ENCODE data around the gene GPR146. TPM values are rescaled to one million over a fixed set of nuclear protein-coding genes. Genes with fewer than 3 reads are reported as not detected.

GPR146 gene
- total and polyA plus RNA-seq, 2 of the 8 experiments (the other 6 are each of a cell fraction or from before 2014, with no cell fraction given), result 1.8 to 2.7 TPM

DNA sequence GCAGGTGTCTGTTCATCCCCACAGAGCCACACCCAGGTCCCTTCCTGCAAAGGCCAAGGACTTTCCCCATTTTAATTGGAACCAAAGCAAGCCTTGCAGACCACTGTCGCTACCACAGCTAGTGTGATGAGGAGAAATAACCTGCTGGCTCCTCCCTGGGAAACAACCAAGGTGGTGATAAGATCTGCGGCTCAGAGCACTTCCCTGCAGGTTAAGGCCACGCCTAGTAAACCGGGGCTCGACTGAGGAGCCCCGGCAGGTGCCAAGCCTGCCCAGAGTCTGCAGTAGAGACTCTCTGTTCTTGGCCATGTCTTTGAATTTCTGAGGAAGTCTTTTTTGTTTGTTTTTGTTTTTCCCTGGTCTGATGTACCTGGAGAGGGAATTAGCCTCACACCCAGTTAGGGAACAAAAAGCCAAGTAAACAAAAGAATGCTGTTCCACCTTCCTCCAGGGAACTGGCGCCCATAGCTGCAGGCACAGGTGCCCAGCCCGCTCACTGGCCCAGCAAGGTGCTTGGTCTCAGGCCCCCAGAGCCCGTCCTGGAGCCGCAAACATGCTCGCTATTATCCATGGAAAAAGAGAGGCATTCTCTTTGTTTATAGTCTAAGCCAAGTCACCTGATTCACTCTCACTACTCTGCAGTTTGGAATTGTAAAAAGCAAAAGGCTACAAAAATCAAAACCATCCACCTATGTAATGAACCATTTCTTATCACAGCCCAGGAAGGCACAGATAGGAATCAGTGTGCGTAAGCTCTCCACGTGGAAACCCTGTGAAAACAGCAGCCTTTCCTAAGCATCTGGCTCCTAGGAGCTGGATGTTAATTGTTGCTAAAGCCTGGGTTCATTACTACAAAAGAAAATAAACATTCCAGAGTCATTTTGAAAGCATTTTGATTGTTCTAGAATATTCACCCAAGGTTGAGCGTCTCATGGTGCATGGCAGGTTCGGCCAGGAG lies 2.7 kb downstream of the GPR146 start (continued):
- TF ChIP-seq, protein P1, sequence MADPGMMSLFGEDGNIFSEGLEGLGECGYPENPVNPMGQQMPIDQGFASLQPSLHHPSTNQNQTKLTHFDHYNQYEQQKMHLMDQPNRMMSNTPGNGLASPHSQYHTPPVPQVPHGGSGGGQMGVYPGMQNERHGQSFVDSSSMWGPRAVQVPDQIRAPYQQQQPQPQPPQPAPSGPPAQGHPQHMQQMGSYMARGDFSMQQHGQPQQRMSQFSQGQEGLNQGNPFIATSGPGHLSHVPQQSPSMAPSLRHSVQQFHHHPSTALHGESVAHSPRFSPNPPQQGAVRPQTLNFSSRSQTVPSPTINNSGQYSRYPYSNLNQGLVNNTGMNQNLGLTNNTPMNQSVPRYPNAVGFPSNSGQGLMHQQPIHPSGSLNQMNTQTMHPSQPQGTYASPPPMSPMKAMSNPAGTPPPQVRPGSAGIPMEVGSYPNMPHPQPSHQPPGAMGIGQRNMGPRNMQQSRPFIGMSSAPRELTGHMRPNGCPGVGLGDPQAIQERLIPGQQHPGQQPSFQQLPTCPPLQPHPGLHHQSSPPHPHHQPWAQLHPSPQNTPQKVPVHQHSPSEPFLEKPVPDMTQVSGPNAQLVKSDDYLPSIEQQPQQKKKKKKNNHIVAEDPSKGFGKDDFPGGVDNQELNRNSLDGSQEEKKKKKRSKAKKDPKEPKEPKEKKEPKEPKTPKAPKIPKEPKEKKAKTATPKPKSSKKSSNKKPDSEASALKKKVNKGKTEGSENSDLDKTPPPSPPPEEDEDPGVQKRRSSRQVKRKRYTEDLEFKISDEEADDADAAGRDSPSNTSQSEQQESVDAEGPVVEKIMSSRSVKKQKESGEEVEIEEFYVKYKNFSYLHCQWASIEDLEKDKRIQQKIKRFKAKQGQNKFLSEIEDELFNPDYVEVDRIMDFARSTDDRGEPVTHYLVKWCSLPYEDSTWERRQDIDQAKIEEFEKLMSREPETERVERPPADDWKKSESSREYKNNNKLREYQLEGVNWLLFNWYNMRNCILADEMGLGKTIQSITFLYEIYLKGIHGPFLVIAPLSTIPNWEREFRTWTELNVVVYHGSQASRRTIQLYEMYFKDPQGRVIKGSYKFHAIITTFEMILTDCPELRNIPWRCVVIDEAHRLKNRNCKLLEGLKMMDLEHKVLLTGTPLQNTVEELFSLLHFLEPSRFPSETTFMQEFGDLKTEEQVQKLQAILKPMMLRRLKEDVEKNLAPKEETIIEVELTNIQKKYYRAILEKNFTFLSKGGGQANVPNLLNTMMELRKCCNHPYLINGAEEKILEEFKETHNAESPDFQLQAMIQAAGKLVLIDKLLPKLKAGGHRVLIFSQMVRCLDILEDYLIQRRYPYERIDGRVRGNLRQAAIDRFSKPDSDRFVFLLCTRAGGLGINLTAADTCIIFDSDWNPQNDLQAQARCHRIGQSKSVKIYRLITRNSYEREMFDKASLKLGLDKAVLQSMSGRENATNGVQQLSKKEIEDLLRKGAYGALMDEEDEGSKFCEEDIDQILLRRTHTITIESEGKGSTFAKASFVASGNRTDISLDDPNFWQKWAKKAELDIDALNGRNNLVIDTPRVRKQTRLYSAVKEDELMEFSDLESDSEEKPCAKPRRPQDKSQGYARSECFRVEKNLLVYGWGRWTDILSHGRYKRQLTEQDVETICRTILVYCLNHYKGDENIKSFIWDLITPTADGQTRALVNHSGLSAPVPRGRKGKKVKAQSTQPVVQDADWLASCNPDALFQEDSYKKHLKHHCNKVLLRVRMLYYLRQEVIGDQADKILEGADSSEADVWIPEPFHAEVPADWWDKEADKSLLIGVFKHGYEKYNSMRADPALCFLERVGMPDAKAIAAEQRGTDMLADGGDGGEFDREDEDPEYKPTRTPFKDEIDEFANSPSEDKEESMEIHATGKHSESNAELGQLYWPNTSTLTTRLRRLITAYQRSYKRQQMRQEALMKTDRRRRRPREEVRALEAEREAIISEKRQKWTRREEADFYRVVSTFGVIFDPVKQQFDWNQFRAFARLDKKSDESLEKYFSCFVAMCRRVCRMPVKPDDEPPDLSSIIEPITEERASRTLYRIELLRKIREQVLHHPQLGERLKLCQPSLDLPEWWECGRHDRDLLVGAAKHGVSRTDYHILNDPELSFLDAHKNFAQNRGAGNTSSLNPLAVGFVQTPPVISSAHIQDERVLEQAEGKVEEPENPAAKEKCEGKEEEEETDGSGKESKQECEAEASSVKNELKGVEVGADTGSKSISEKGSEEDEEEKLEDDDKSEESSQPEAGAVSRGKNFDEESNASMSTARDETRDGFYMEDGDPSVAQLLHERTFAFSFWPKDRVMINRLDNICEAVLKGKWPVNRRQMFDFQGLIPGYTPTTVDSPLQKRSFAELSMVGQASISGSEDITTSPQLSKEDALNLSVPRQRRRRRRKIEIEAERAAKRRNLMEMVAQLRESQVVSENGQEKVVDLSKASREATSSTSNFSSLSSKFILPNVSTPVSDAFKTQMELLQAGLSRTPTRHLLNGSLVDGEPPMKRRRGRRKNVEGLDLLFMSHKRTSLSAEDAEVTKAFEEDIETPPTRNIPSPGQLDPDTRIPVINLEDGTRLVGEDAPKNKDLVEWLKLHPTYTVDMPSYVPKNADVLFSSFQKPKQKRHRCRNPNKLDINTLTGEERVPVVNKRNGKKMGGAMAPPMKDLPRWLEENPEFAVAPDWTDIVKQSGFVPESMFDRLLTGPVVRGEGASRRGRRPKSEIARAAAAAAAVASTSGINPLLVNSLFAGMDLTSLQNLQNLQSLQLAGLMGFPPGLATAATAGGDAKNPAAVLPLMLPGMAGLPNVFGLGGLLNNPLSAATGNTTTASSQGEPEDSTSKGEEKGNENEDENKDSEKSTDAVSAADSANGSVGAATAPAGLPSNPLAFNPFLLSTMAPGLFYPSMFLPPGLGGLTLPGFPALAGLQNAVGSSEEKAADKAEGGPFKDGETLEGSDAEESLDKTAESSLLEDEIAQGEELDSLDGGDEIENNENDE (IDR thresholded peaks at IDR 0.05; ENCODE audit: insufficient replicate concordance, low read length), result no peak
- TF ChIP-seq FOSL1 (IDR thresholded peaks at IDR 0.05; ENCODE audit: insufficient read depth, low read depth, low read length) (no peak), EGR1 (IDR thresholded peaks at IDR 0.05; ENCODE audit: borderline replicate concordance, low read depth, low read length) (no peak), ASH2L (IDR thresholded peaks at IDR 0.05; ENCODE audit: low read length) (no peak), JUN (IDR thresholded peaks at IDR 0.05; ENCODE audit: low read depth, low read length) (no peak), CBX5 (IDR thresholded peaks at IDR 0.05; ENCODE audit: low read depth, low read length) (no peak)
- TF ChIP-seq, protein P2, sequence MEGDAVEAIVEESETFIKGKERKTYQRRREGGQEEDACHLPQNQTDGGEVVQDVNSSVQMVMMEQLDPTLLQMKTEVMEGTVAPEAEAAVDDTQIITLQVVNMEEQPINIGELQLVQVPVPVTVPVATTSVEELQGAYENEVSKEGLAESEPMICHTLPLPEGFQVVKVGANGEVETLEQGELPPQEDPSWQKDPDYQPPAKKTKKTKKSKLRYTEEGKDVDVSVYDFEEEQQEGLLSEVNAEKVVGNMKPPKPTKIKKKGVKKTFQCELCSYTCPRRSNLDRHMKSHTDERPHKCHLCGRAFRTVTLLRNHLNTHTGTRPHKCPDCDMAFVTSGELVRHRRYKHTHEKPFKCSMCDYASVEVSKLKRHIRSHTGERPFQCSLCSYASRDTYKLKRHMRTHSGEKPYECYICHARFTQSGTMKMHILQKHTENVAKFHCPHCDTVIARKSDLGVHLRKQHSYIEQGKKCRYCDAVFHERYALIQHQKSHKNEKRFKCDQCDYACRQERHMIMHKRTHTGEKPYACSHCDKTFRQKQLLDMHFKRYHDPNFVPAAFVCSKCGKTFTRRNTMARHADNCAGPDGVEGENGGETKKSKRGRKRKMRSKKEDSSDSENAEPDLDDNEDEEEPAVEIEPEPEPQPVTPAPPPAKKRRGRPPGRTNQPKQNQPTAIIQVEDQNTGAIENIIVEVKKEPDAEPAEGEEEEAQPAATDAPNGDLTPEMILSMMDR (IDR thresholded peaks at IDR 0.05; ENCODE audit: control extremely low read depth in 1 of 3, insufficient read depth in 1 of 3, low read depth in 1 of 3, low read length in 3 of 3), result no peak

All from H1 (cell line).